Erythroblast (primary cell): ENCODE data around the gene KRTAP5-1.

Experiments
- GATA1 ChIP-seq: IDR thresholded peaks from 2 replicates; pipeline ENCODE4 v1.6.1; 2011; ENCODE audit warnings: low read depth, mild to moderate bottlenecking, control low read depth, low read length, moderate library complexity
- POLR2A ChIP-seq: IDR thresholded peaks from 2 replicates; pipeline ENCODE4 v1.6.1; 2011; ENCODE audit warnings: mild to moderate bottlenecking, low read length

DNA sequence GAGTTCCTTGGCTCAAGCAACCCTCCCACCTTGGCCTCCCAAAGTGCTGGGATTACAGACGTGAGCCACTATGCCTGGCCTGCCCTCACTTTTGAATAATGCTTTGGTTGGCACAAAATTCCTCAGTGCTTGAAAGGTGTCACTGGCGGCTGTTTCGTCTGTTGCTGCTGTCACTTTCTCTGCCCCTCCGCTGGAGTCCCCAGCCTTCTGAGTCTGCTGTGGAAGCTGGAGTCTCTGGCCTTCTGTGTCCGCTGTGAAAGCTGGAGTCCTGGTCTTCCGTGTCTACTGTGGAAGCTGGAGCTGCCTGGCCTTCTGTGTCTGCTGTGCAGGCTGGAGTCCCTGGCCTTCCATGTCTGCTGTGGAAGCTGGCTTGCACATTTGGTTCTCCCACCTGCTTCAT lies 4.9 kb upstream of the KRTAP5-1 start:
- no peak for TF ChIP-seq POLR2A
- TF ChIP-seq GATA1, result no peak
